ENCODE measurements around the gene SS18. TPM values are rescaled to one million over a fixed set of nuclear protein-coding genes. Genes with fewer than 3 reads are reported as not detected.

The SS18 gene
- total RNA-seq, 1 experiment from 2014 or later: 60.0 TPM

- Histone ChIP-seq H3K79me2 (ENCODE audit: insufficient read depth, low read length) (no peaks in the 10 kb centered on the region), H3K9me2 (ENCODE audit: insufficient read depth) (no peaks in the 10 kb centered on the region), H4K20me1 (ENCODE audit: insufficient read depth) (no peaks in the 10 kb centered on the region), H3K4me2 (ENCODE audit: low read length) (no peak overlapping the region), H3K27me3 (ENCODE audit: insufficient read depth, low read length) (no peaks in the 10 kb centered on the region), H2AFZ (ENCODE audit: low read depth, low read length, poor library complexity, severe bottlenecking) (no peak overlapping the region), H3K4me1 (ENCODE audit: control insufficient read depth in 1 of 2, insufficient read depth in 2 of 2, low read length in 2 of 2) (no peaks in the 10 kb centered on the region), H3K36me3 (ENCODE audit: control insufficient read depth in 1 of 2, insufficient read depth in 2 of 2, low read length in 2 of 2) (no peaks in the 10 kb centered on the region), H3K4me3 (replicated peaks in 1 of 2; ENCODE audit: low read depth in 1 of 2, low read length in 2 of 2) (no peak overlapping the region), H3K9ac (ENCODE audit: low read length) (no peak overlapping the region), H3K27ac (ENCODE audit: low read depth, low read length) (no peak overlapping the region), H3K9me3 (ENCODE audit: control insufficient read depth in 1 of 2, insufficient read depth in 1 of 2, low read depth in 1 of 2, low read length in 2 of 2) (no peaks in the 10 kb centered on the region)
- BruUV-seq (replicated peaks): no TSS peak
- CTCF ChIA-PET: no interaction called here
- RAD21 ChIA-PET (ENCODE audit: low non-redundant PET in 1 of 2, low total read pairs in 2 of 2, uncharacterized antibody in 2 of 2, unreplicated experiment in 2 of 2): no interaction called here
- ATAC-seq: no peak
- TF ChIP-seq JUND (IDR thresholded peaks at IDR 0.05) (no peak), ZFX (IDR thresholded peaks at IDR 0.05) (no peak), RAD21 (IDR thresholded peaks at IDR 0.05; ENCODE audit: low read depth) (no peak), CTCF (IDR thresholded peaks at IDR 0.05 in 2 of 3, conservative IDR thresholded peaks at IDR 0.05 in 1 of 3; ENCODE audit: borderline replicate concordance in 1 of 3, insufficient read depth in 1 of 3, low read depth in 2 of 3, low read length in 2 of 3) (no peak), ELF1 (IDR thresholded peaks at IDR 0.05; ENCODE audit: borderline replicate concordance, low read depth) (no peak), YY1 (IDR thresholded peaks at IDR 0.05; ENCODE audit: extremely low read depth, insufficient replicate concordance, low read depth, low read length) (no peak), CBX3 (IDR thresholded peaks at IDR 0.05; ENCODE audit: low read depth) (no peak), REST (IDR thresholded peaks at IDR 0.05; ENCODE audit: low read depth) (no peak), POLR2A (IDR thresholded peaks at IDR 0.05; ENCODE audit: borderline replicate concordance, extremely low read depth, insufficient read depth, insufficient read length) (no peak), SRF (IDR thresholded peaks at IDR 0.05; ENCODE audit: low read depth) (no peak), SP1 (IDR thresholded peaks at IDR 0.05; ENCODE audit: low read depth) (no peak), POLR2AphosphoS5 (IDR thresholded peaks at IDR 0.05; ENCODE audit: low read depth, low read length) (no peak), FOSL1 (IDR thresholded peaks at IDR 0.05; ENCODE audit: low read depth) (no peak), EGR1 (IDR thresholded peaks at IDR 0.05; ENCODE audit: low read depth) (no peak), MAX (IDR thresholded peaks at IDR 0.05) (no peak), TCF7L2 (IDR thresholded peaks at IDR 0.05; ENCODE audit: borderline replicate concordance, extremely low read depth, insufficient read depth, insufficient read length) (no peak), EZH2 (IDR thresholded peaks at IDR 0.05) (no peak)
- no peak for DNase-seq (ENCODE audit: low read depth, low spot score)
- intact Hi-C loops (cut with micrococcal nuclease): no loop called here
- POLR2A ChIA-PET: no interaction called here
Measured at GRCh38 chr18:26003817-26004216, 86.6 kb downstream of the SS18 start.

Measured in HCT116 (cell line).